ENCODE measurements around the gene MBD4.
"Not testable (repeated sequence)": the region's sequence is repeated elsewhere in the genome, so short reads cannot be mapped to it uniquely, and the experiment has no call there.

Gene MBD4

GRCh38 chr3:129439817-129440617 is at the start of gene MBD4, which contains the start of gene IFT122:
MBD4 (minus strand) TSS chr3:129439948; CDS start chr3:129439833, 115 bp downstream.
IFT122 (plus strand) TSS chr3:129440224; CDS start chr3:129440331, 107 bp downstream.
- DNase-seq: peak; percentile 91 to 98 (median 96)
- intact Hi-C loops (cut with DNase I): no loop called here

- intact Hi-C loops (cut with DNase I): loop anchor here (10.0 kb wide), 1 partner anchor 446 kb away; no protein-coding TSS in a partner anchor
Observed at GRCh38 chr3:129489258-129489657, 49.5 kb upstream of the MBD4 start.

GRCh38 chr3:129487868-129488335 is 48.2 kb upstream of the MBD4 start:
- intact Hi-C loops (cut with DNase I): loop anchor here (10.0 kb wide), 1 partner anchor 447 kb away; no protein-coding TSS in a partner anchor
- DNase-seq: peak in 25 of 42 donors; percentile 9 to 70 (median 42)

More at GRCh38 chr3:129489258-129489657, 49.5 kb upstream of the MBD4 start:
- peak in 2 of 42 donors; percentile 34 to 46 for DNase-seq

GRCh38 chr3:129487183-129487867 is 47.6 kb upstream of the MBD4 start:
- intact Hi-C loops (cut with DNase I): loop anchor here (10.0 kb wide), 1 partner anchor 447 kb away; no protein-coding TSS in a partner anchor
- no peak for DNase-seq

- intact Hi-C loops (cut with DNase I): loop anchor here (10.0 kb wide), 1 partner anchor 448 kb away; no protein-coding TSS in a partner anchor
- DNase-seq: no peak
Observed at GRCh38 chr3:129486664-129487035, 46.9 kb upstream of the MBD4 start.

- peak in 33 of 42 donors; percentile 26 to 87 (median 61) for DNase-seq
- intact Hi-C loops (cut with DNase I): loop anchor here (10.0 kb wide), 1 partner anchor 449 kb away; no protein-coding TSS in a partner anchor
Observed at GRCh38 chr3:129485721-129486663, 46.2 kb upstream of the MBD4 start.

GRCh38 chr3:129485146-129485545 is 45.4 kb upstream of the MBD4 start:
- not testable (repeated sequence) for DNase-seq
- intact Hi-C loops (cut with DNase I): loop anchor here (10.0 kb wide), 1 partner anchor 450 kb away; no protein-coding TSS in a partner anchor

- no peak for DNase-seq
- intact Hi-C loops (cut with DNase I): loop anchor here (10.0 kb wide), 1 partner anchor 451 kb away; no protein-coding TSS in a partner anchor
Observed at GRCh38 chr3:129483870-129484269, 44.1 kb upstream of the MBD4 start.

- intact Hi-C loops (cut with DNase I): loop anchor here (10.0 kb wide), 1 partner anchor 452 kb away; no protein-coding TSS in a partner anchor
- DNase-seq: no peak
Observed at GRCh38 chr3:129482721-129483120, 43.0 kb upstream of the MBD4 start.

GRCh38 chr3:129481766-129482332 is 42.1 kb upstream of the MBD4 start:
- peak in 8 of 42 donors; percentile 28 to 54 (median 35) for DNase-seq
- intact Hi-C loops (cut with DNase I): loop anchor here (10.0 kb wide), 1 partner anchor 453 kb away; no protein-coding TSS in a partner anchor

- intact Hi-C loops (cut with DNase I): loop anchor here (10.0 kb wide), 1 partner anchor 454 kb away; no protein-coding TSS in a partner anchor
- DNase-seq: peak in 40 of 42 donors; percentile 32 to 79 (median 65)
Observed at GRCh38 chr3:129481225-129481765, 41.5 kb upstream of the MBD4 start.

- DNase-seq: no peak
- intact Hi-C loops (cut with DNase I): no loop called here
Observed at GRCh38 chr3:129476586-129476985, 36.8 kb upstream of the MBD4 start.

- intact Hi-C loops (cut with DNase I): no loop called here
Observed at GRCh38 chr3:129475863-129476262, 36.1 kb upstream of the MBD4 start.

GRCh38 chr3:129474984-129475804 is 35.4 kb upstream of the MBD4 start:
- peak in 22 of 42 donors; percentile 38 to 77 (median 60) for DNase-seq
- intact Hi-C loops (cut with DNase I): no loop called here

More at GRCh38 chr3:129475863-129476262, 36.1 kb upstream of the MBD4 start:
- DNase-seq: peak in 8 of 42 donors; percentile 24 to 59 (median 46)

- intact Hi-C loops (cut with DNase I): no loop called here
Observed at GRCh38 chr3:129473769-129474152, 34.0 kb upstream of the MBD4 start.

GRCh38 chr3:129473067-129473768 is 33.5 kb upstream of the MBD4 start:
- intact Hi-C loops (cut with DNase I): no loop called here
- DNase-seq: no peak

More at GRCh38 chr3:129473769-129474152, 34.0 kb upstream of the MBD4 start:
- DNase-seq: no peak
